Ishikawa (cell line): Measurements from ENCODE around the gene EIPR1.

Experiments
- MAX ChIP-seq: IDR thresholded peaks from 2 replicates; pipeline ENCODE4 v1.6.1; 2012
- NFIC ChIP-seq: IDR thresholded peaks from 2 replicates; pipeline ENCODE4 v1.6.1; 2012
- RAD21 ChIP-seq: IDR thresholded peaks from 2 replicates; pipeline ENCODE4 v1.6.1; 2012; ENCODE audit warnings: low read depth

DNA sequence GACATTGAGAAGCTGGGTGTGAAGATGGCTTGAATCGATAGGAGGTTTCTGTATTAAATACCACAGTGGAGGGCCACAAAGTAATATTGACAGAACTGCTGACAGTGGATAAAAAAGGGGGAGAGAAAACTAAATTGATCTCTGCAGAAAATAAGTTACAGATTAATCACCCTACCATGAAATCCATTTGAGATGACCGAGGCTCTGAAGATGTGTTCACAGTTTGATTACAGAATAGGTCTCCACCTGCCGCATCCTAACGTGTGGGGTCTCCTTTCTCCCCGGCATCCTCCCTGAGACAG lies 165.6 kb downstream of the EIPR1 start:
- TF ChIP-seq RAD21 (no peak), MAX (no peak), NFIC (no peak)
